Ecto neural progenitor cell (in vitro differentiated cells): ENCODE measurements around the gene PRXL2B.

Experiments used
- DNase-seq: peaks from one replicate; pipeline ENCODE4 v3.0.0-alpha.2; 2018; ENCODE audit warnings: low spot score

The PRXL2B gene

GRCh38 chr1:2635361-2636010 is 48.9 kb downstream of the PRXL2B start:
- DNase-seq, result no peak

GRCh38 chr1:2636733-2637132 is 50.2 kb downstream of the PRXL2B start:
- DNase-seq, result no peak

- DNase-seq, result no peak
Measured at GRCh38 chr1:2637442-2638145, 51.0 kb downstream of the PRXL2B start.

- no peak for DNase-seq
Measured at GRCh38 chr1:2638466-2639115, 52.0 kb downstream of the PRXL2B start.

- DNase-seq, result no peak
Measured at GRCh38 chr1:2639203-2639602, 52.6 kb downstream of the PRXL2B start.

- no peak for DNase-seq
Measured at GRCh38 chr1:2639607-2640521, 53.3 kb downstream of the PRXL2B start.

- no peak for DNase-seq
Measured at GRCh38 chr1:2640626-2641025, 54.0 kb downstream of the PRXL2B start.
